Body of pancreas (tissue), 4 donors: Measurements from ENCODE around the gene MRPL30. TPM values are rescaled to one million over a fixed set of nuclear protein-coding genes. Genes with fewer than 3 reads are reported as not detected.
A peak's percentile ranks its signal among the peaks of the same experiment; 100 is the strongest.

Experiments
- ATAC-seq: fragments of 150-250 bp; one replicate; pipeline ENCODE4 v1.9.1; 2016
- DNase-seq, 4 donors: peaks; one replicate each; pipeline ENCODE4 v3.0.0-alpha.2; 2019
- H3K27ac ChIP-seq, 4 donors: fragments of 200-600 bp; sonication (generic); 1 replicate in 3 of 4; 2 replicates in 1 of 4; pipeline versions ENCODE4 v1.5.1 to v1.6.1; 2016 to 2019; ENCODE audit warnings: mild to moderate bottlenecking in 1 of 4, mixed read lengths in 1 of 4, moderate library complexity in 1 of 4
- H3K27me3 ChIP-seq, 2 donors: fragments of 200-600 bp; sonication (generic); one replicate each; pipeline ENCODE4 v1.6.0; 2016; ENCODE audit warnings: mild to moderate bottlenecking in 1 of 2
- H3K36me3 ChIP-seq, 2 donors: fragments of 200-600 bp; sonication (generic); replicated peaks in 1 of 2; 2 replicates each; pipeline ENCODE4 v1.5.1; 2016; ENCODE audit warnings: low read depth in 2 of 2; ENCODE audit not compliant: insufficient read depth in 1 of 2
- H3K4me1 ChIP-seq: fragments of 200-600 bp; sonication (generic); one replicate; pipeline ENCODE4 v1.6.0; 2016
- H3K4me3 ChIP-seq, 2 donors: fragments of 200-600 bp; sonication (generic); 1 replicate in 1 of 2; 2 replicates in 1 of 2; pipeline ENCODE4 v1.5.1; 2016 to 2019
- H3K9me3 ChIP-seq, 3 donors: fragments of 200-600 bp; sonication (generic); 1 replicate in 2 of 3; 2 replicates in 1 of 3; pipeline ENCODE4 v1.5.1; 2016
- CTCF ChIP-seq, 7 experiments: fragments of 450-650 bp in 4 of 7; fragments of 200-600 bp in 3 of 7; sonication (generic) in 3 of 7; IDR thresholded peaks; one replicate each; pipeline ENCODE4 v1.5.1; 2016 to 2019; ENCODE audit warnings: antibody characterized with exemption in 7 of 7
- POLR2A ChIP-seq, 3 donors: fragments of 450-650 bp; IDR thresholded peaks; one replicate each; pipeline ENCODE4 v1.6.1; 2016; ENCODE audit warnings: antibody characterized with exemption in 3 of 3, mild to moderate bottlenecking in 2 of 3
- WGBS, 2 donors: methylation state at CpG; one replicate each; pipeline ENCODE4 v1.1.5; 2017; 5-methylcytosine and 5-hydroxymethylcytosine counted together
- intact Hi-C: fragments of 100-400 bp; cut with DNase I; formaldehyde crosslinking; loops from one replicate; pipeline ENCODE4 v1.15.1; 2023
- total RNA-seq, 2 donors: library from RNA; depleted of rRNA; stranded (reverse); fragments of >200 nt; gene quantifications; one replicate each; pipeline ENCODE4 v1.1.0, GENCODE V29; 2016

Gene MRPL30
- total RNA-seq, 2 donors from 2014 or later: 6.9 to 17.6 TPM

- H3K27ac ChIP-seq: peak within 1 kb of the TSS; percentile 88 to 97 (median 96)
- no peaks in the 10 kb centered on the region for H3K9me3 ChIP-seq
- intact Hi-C loops: no loop called here
- peaks cover 15% of the 10 kb centered on the region for H3K4me1 ChIP-seq
- no peaks in the 10 kb centered on the region for H3K36me3 ChIP-seq
- ATAC-seq: peak; percentile 91
- H3K4me3 ChIP-seq: peak within 1 kb of the TSS; percentile 64 to 94
- TF ChIP-seq CTCF (IDR thresholded peaks at IDR 0.05) (no peak), POLR2A (IDR thresholded peaks at IDR 0.05) (peak; percentile 68 to 92 (median 72))
- WGBS, 2 donors: 1% methylated on average over 27 to 84 of the region's 84 CpGs
- H3K27me3 ChIP-seq: no peaks in the 10 kb centered on the region
- DNase-seq: peak; percentile 95 to 97 (median 96)
These were observed 39.6 kb upstream of the MRPL30 start, which contains the start of gene C2orf15 for GRCh38 chr2:99141110-99142108. Gene C2orf15 (plus strand): TSS chr2:99141707. CDS start chr2:99150559, 8,852 bp downstream.

GRCh38 chr2:99150706-99151105, 30.3 kb upstream of the MRPL30 start:
- H3K4me3 ChIP-seq: no peak overlapping the region
- no peaks in the 10 kb centered on the region for H3K36me3 ChIP-seq
- 76 to 88% methylated on average over 1 of the region's 1 CpG for WGBS, 2 donors
- TF ChIP-seq CTCF (IDR thresholded peaks at IDR 0.05) (no peak), POLR2A (IDR thresholded peaks at IDR 0.05) (no peak)
- intact Hi-C loops: no loop called here
- peaks cover 18% of the 10 kb centered on the region for H3K4me1 ChIP-seq
- no peak for ATAC-seq
- no peak overlapping the region for H3K27ac ChIP-seq
- no peak for DNase-seq
- H3K27me3 ChIP-seq: no peaks in the 10 kb centered on the region
- no peaks in the 10 kb centered on the region for H3K9me3 ChIP-seq

GRCh38 chr2:99152199-99152895, 28.6 kb upstream of the MRPL30 start:
- Histone ChIP-seq H3K4me1 (peaks cover 24% of the 10 kb centered on the region), H3K36me3 (no peaks in the 10 kb centered on the region), H3K27ac (no peak overlapping the region), H3K9me3 (no peaks in the 10 kb centered on the region), H3K27me3 (no peaks in the 10 kb centered on the region), H3K4me3 (no peak overlapping the region)
- WGBS, 2 donors: 89 to 90% methylated on average over 7 of the region's 7 CpGs
- no peak for ATAC-seq
- intact Hi-C loops: no loop called here
- no peak for DNase-seq
- TF ChIP-seq POLR2A (IDR thresholded peaks at IDR 0.05) (no peak), CTCF (IDR thresholded peaks at IDR 0.05) (no peak)

- Histone ChIP-seq H3K36me3 (no peaks in the 10 kb centered on the region), H3K4me1 (peaks cover 24% of the 10 kb centered on the region), H3K27ac (peak overlapping the region; percentile 68 to 98 (median 91)), H3K9me3 (no peaks in the 10 kb centered on the region), H3K27me3 (no peaks in the 10 kb centered on the region), H3K4me3 (peak overlapping the region; percentile 17 to 66)
- ATAC-seq (no peak), DNase-seq (peak in 2 of 4 donors; percentile 13 to 36)
- intact Hi-C loops: no loop called here
- WGBS, 2 donors: 21 to 26% methylated on average over 12 of the region's 12 CpGs
- no peak for TF ChIP-seq POLR2A (IDR thresholded peaks at IDR 0.05)
- TF ChIP-seq CTCF (IDR thresholded peaks at IDR 0.05): no peak
These were observed 26.9 kb upstream of the MRPL30 start for GRCh38 chr2:99153921-99154604.
